A172 (cell line): ENCODE results near the gene CCT8L2. TPM values are rescaled to one million over a fixed set of nuclear protein-coding genes. Genes with fewer than 3 reads are reported as not detected.
"Not testable (repeated sequence)": the region's sequence is repeated elsewhere in the genome, so short reads cannot be mapped to it uniquely, and the experiment has no call there.

Source experiments
- DNase-seq: peaks from one replicate; pipeline ENCODE4 v3.0.0-alpha.2; 2015; ENCODE audit warnings: low spot score
- total RNA-seq: library from RNA; depleted of rRNA; stranded (reverse); fragments of >200 nt; shearing (Covaris generic); gene quantifications from 2 replicates; pipeline ENCODE4 v1.2.3, GENCODE V29; 2014; rRNA removed

Gene CCT8L2
- total RNA-seq, result not detected in 2 replicates

GRCh38 chr22:16592710-16593109 lies at the start of gene CCT8L2:
TSS of gene CCT8L2 (minus strand) at chr22:16592810. CDS start at chr22:16592550, 260 bp downstream.
- not testable (repeated sequence) for DNase-seq

GRCh38 chr22:16635442-16635841 lies 42.8 kb upstream of the CCT8L2 start:
- not testable (repeated sequence) for DNase-seq

GRCh38 chr22:16634092-16634491 lies 41.5 kb upstream of the CCT8L2 start:
- not testable (repeated sequence) for DNase-seq

GRCh38 chr22:16628476-16628875 lies 35.9 kb upstream of the CCT8L2 start:
- DNase-seq, result not testable (repeated sequence)

GRCh38 chr22:16625018-16625417 lies 32.4 kb upstream of the CCT8L2 start:
- not testable (repeated sequence) for DNase-seq

GRCh38 chr22:16623595-16623994 lies 31.0 kb upstream of the CCT8L2 start:
- DNase-seq, result not testable (repeated sequence)

GRCh38 chr22:16617516-16617915 lies 24.9 kb upstream of the CCT8L2 start:
- DNase-seq, result not testable (repeated sequence)

- not testable (repeated sequence) for DNase-seq
Observed at GRCh38 chr22:16616390-16616938, 23.9 kb upstream of the CCT8L2 start.

GRCh38 chr22:16615606-16616245 lies 23.1 kb upstream of the CCT8L2 start:
- not testable (repeated sequence) for DNase-seq

GRCh38 chr22:16609548-16610261 lies 17.1 kb upstream of the CCT8L2 start:
- DNase-seq, result no peak

GRCh38 chr22:16608931-16609330 lies 16.3 kb upstream of the CCT8L2 start:
- no peak for DNase-seq

- DNase-seq, result not testable (repeated sequence)
Observed at GRCh38 chr22:16604257-16604998, 11.8 kb upstream of the CCT8L2 start.

GRCh38 chr22:16603770-16604242 lies 11.2 kb upstream of the CCT8L2 start:
- not testable (repeated sequence) for DNase-seq

- no peak for DNase-seq
Observed at GRCh38 chr22:16603448-16603768, 10.8 kb upstream of the CCT8L2 start.

GRCh38 chr22:16602728-16603447 lies 10.3 kb upstream of the CCT8L2 start:
- not testable (repeated sequence) for DNase-seq

- not testable (repeated sequence) for DNase-seq
Observed at GRCh38 chr22:16602224-16602727, 9.7 kb upstream of the CCT8L2 start.

GRCh38 chr22:16601437-16602223 lies 9.0 kb upstream of the CCT8L2 start:
- DNase-seq, result no peak

GRCh38 chr22:16600644-16601436 lies 8.2 kb upstream of the CCT8L2 start:
- DNase-seq, result not testable (repeated sequence)

GRCh38 chr22:16599648-16600047 lies 7.0 kb upstream of the CCT8L2 start:
- DNase-seq, result not testable (repeated sequence)
